Retinal pigment epithelial cell (primary cell): ENCODE results near the gene DNAJA3.

ENCODE experiments used
- DNase-seq: peaks from one replicate; pipeline ENCODE4 v3.0.0-alpha.2; 2010; ENCODE audit warnings: low read depth
- H3K4me3 ChIP-seq: 2 replicates; pipeline ENCODE4 v1.5.1; 2011; ENCODE audit warnings: mild to moderate bottlenecking, low read length, control low read depth, moderate library complexity
- TF ChIP-seq, protein P1 (sequence below): conservative IDR thresholded peaks from 2 replicates; pipeline ENCODE4 v1.5.1; 2011; ENCODE audit warnings: low read depth, low read length, control low read depth, inconsistent platforms

DNAJA3 gene

DNA sequence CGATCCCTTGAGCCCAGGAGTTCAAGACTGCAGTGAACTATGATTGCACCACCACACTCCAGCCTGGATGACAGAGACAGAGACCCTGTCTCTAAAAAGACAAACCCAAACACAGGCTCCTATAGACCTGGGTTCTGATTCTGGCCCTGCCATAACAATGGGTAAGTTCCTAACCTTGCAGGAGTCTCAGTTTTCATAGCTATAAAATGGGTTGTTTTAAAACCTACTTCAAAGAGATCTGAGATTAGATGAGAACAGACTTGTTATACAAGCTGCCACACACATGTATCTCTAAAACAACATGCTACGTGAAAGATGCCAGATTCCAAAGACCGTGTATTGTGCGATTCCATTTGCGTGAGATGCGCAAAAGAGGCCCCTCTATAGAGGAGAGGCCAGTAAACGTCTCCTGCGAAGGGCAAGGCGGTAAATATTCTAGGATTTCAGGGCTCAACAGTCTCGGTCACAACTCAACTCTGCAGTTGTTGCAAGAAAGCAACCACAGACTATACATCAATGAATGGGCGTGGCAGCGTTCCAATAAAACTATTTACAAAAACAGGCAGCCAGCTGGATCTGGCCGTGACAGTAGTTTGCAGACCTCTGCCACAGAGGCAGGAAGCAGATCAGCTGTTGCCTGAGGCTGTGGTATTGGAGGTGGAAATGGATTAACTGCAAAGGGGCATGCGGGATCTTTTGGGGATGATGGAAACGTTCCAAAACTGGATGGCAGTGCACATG lies 15.2 kb upstream of the DNAJA3 start:
- no peak for DNase-seq
- H3K4me3 ChIP-seq, result no peak overlapping the region
- TF ChIP-seq, protein P1, sequence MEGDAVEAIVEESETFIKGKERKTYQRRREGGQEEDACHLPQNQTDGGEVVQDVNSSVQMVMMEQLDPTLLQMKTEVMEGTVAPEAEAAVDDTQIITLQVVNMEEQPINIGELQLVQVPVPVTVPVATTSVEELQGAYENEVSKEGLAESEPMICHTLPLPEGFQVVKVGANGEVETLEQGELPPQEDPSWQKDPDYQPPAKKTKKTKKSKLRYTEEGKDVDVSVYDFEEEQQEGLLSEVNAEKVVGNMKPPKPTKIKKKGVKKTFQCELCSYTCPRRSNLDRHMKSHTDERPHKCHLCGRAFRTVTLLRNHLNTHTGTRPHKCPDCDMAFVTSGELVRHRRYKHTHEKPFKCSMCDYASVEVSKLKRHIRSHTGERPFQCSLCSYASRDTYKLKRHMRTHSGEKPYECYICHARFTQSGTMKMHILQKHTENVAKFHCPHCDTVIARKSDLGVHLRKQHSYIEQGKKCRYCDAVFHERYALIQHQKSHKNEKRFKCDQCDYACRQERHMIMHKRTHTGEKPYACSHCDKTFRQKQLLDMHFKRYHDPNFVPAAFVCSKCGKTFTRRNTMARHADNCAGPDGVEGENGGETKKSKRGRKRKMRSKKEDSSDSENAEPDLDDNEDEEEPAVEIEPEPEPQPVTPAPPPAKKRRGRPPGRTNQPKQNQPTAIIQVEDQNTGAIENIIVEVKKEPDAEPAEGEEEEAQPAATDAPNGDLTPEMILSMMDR, result no peak

DNA sequence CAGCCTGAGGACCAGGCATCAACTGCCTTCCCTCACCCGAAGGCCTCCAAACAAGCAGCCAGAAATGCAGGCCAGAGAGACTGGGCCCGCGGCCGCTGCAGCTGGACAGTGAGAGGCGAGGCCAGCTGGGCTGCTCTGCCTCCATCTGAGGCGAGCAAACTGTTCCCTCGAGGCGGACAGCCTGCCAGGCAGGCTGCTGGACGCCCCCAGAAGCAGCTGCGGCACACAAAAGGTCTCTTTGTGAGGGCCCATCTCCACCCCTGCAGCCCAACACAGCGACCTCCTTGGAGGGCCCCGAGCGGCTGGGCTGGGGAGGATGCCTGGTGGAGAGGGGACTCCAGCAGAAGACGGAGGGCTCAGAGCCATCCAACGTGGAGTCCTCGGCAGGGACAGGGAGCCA lies 14.0 kb upstream of the DNAJA3 start:
- H3K4me3 ChIP-seq, result no peak overlapping the region
- TF ChIP-seq, protein P1, result no peak
- no peak for DNase-seq

DNA sequence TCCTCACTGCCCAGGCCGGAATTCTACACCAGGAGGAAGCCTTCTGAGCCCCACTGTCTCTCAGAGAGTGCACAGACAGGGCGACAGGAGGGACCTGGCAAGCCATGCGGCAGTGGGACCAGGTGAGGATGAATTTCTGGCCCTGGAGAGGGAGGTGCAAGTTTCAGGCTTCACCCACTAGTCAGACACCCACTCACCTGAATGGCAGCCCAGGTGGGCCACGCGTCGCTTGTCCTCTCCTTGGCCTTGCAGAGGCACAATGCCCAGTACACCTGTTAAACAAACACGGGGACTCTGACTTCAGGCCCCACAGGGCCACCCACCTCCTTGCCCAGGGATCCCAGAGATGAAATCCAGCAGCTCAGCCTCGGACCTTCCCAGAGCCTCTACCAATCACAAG lies 13.5 kb upstream of the DNAJA3 start:
- no peak for DNase-seq
- TF ChIP-seq, protein P1, result no peak
- H3K4me3 ChIP-seq, result no peak overlapping the region

DNA sequence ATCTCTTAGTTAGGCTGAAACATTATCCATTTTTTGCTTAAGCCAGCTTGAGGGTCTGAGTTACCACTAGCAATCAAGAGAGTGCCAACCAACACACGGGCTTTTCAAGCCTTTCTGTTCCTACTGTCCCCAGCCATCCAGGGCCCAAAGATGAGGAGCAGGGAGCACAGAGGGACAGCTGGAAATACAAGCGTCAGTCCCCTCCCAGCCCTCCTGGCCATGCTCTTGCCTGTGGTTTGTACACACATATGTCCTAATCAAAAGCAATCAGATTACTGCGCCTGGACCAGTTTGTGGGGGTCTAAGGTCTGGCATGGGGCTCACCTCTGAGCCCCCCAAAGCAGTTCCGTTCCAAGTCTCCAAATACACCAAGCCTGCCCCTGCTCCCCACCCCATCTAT lies 12.8 kb upstream of the DNAJA3 start:
- no peak overlapping the region for H3K4me3 ChIP-seq
- no peak for DNase-seq
- TF ChIP-seq, protein P1, result no peak

DNA sequence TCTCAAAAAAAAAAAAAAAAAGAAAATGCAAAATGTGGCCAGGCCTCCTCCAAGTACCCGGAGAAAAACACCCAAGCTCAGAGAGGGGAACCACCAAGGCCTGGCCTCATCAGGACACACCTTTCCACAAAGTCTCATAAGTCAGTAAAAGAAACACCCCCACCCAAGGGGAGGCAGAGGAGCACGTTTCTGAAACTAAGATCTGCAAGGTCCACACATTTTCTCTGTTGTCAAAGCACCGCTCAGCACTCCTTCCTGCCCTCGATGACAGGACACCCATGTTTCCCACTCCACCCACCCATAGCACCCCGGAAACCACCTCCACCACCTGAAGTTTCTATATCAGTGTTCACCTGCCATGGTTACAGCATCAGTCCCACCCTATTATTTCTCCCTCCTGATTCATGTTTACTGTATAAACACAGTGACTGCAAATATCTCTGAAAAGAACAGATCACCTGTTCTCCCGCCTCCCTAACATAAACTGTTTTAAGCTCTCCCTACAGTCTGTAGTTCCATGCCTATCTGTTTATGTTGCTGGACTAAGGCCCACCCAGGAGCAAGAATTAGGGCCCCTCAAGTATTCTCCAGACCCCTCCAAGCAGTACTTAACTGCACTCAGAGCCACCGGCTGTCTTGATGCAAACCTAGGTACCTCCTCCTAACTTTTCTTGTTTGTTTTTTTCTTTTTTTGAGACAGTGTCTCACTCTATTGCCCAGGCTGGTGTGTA lies 11.3 kb upstream of the DNAJA3 start:
- H3K4me3 ChIP-seq, result no peak overlapping the region
- TF ChIP-seq, protein P1, result no peak
- no peak for DNase-seq

DNA sequence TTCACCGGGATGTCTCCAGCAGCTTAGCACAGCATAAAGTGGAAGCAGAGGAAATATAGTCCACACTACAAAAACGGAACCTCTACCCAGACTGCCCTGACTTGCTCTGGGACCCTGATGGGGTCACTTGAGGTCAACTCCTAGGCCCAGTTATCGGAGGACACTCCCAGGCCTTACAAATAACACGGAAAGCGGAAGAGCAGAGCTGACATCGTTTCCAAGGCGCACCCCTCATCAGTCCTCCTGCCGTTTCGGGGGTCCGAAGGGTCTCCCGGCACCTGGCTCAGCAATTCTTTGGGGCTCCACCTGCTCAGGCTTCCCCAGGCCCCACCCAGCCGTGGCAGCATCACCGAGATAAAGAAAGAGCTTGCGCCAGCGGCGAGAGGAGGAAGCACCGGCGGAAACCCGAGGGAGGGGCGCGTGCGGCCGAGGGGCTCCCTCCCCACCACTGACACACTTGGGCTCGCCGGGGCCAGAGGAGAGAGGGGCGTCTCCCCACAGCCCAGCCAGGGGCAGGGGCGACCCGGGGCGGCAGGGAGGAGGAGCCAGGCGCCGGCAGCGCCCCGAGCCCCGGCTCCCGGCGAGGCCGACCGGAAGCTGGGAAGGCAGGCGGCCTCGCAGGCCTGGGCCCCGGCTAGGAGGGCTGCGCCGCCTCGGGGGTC lies 10.0 kb upstream of the DNAJA3 start:
- DNase-seq, result no peak
- peak overlapping the region; percentile 66 for H3K4me3 ChIP-seq
- TF ChIP-seq, protein P1, result peak; percentile 0
